Measurements from ENCODE around the gene CCDC177.

The CCDC177 gene

DNA sequence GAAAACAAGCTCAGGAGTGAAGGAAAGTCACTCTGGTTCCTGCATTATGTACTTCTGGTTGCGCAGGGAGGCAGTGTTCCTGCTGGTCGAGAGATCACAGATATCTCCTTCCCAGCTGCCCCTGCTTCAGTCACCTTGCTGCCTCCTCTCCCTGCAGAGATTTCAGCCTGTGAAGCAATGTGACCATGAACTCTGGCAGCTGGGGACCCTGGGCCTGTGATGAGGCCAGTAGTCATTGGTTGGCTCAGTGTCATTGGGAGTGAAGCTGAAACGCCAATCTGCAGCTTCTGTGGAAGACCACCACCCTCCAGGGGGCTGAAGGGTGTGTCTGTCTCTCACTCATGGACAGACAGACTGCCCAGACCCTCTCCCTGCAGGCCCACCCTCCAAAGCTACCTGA lies 45.1 kb downstream of the CCDC177 start:
- no peak for DNase-seq (ENCODE audit: low read depth)

DNA sequence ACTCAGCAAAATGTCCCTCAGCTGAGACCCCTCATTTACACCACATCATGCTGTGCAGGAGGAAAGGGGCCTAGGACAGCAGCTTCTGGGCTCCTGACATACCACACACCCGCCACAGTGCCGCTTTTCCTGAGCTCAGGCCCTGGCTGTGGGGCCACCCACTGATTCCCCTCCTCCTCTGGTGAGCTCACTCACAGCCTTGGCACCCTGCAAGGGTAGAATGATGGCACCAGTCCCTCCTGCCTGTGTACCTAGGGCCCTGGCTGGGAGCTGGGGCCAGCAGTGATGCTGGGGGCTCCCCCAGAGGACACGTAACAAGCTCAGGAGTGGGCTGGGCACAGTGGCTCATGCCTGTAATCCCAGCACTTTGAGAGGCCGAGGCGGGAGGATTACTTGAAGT lies 45.7 kb downstream of the CCDC177 start:
- no peak for DNase-seq (ENCODE audit: low read depth)

DNA sequence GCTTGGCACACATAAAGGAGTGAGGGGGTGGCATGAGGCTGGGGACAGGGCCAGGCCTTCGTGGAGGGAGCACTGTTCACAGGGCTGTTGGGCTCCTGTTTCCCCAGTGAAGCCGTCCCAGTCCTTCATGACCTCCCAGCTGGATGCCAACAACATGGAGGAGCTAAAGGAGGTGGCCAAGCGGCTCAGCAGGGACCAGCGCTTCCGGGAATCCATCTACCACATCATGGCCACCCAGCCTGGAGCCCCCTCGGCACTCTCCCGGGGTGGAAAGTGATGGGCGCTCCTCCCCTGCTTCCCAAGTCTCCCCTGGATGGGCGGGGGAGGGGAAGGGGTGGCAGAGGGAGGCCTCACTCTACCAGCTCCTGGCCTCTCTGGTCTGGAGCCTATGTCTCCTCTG lies 46.5 kb downstream of the CCDC177 start:
- DNase-seq (ENCODE audit: low read depth) = no peak

DNA sequence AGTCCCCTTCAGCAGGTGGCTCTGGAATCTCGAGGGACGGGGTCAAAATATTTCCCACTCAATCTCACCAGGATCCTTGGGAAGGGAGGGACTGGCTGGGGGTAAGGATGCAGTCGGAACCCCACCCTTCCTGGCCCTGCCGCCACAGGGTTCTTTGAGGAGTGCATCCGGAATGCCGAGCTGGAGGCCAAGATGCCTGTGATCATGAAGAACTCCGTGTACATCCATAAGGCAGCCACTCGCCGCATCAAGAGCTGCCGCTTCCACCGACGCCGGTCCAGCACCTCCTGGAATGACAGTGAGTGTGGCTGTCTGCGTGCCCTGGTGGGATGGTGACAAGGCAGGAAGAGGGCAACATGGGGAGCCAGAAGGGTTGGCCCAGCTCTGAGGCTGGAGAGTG lies 47.0 kb downstream of the CCDC177 start:
- no peak for DNase-seq (ENCODE audit: low read depth)

DNA sequence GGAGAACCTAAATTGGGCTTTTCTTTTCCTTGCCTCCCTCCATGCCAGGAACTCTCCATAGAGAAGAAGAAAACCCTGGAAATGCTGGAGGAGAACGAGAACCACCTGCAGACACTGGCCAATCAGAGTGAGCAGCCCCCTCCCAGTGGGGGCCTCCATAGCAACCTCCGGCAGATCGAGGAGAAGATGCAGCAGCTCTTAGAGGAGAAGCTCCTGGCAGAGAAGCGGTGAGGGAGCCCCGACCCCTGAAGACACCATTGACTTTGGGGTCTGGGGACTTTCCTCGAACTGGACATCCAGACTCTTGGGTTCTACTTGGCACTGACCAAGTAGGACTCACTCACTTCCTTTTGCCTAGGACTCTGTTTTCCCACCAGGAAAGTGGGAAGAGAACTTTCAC lies 48.8 kb downstream of the CCDC177 start:
- DNase-seq (ENCODE audit: low read depth) = no peak

DNA sequence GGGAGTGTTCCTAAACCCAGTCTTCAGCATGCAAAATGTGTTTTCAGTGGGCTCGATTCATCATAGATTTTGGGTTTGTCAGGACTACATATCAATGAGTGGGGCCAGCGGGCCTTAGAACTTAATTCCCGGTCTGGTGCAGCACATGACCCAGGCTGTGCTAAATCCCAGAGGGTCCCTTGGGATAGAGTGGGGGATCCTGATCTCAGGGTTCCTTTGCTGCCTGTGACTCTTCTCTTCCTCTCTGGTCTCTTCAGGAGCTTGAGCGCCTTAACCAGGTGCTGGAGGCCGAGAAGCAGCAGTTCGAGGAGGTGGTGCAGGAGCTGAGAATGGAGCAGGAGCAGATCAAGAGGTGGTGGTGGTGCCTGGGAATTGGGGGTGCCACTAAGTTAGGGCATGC lies 52.6 kb downstream of the CCDC177 start:
- no peak for DNase-seq (ENCODE audit: low read depth)
